GM21526 (cell line): ENCODE data around the gene NAXE.

Experiments used
- ATAC-seq: cut with Tn5 transposase; IDR thresholded peaks from one replicate; pipeline ENCODE4 v1.9.1; 2021; ENCODE audit warnings: moderate library complexity; ENCODE audit not compliant: unreplicated experiment, low FRiP score

NAXE gene

DNA sequence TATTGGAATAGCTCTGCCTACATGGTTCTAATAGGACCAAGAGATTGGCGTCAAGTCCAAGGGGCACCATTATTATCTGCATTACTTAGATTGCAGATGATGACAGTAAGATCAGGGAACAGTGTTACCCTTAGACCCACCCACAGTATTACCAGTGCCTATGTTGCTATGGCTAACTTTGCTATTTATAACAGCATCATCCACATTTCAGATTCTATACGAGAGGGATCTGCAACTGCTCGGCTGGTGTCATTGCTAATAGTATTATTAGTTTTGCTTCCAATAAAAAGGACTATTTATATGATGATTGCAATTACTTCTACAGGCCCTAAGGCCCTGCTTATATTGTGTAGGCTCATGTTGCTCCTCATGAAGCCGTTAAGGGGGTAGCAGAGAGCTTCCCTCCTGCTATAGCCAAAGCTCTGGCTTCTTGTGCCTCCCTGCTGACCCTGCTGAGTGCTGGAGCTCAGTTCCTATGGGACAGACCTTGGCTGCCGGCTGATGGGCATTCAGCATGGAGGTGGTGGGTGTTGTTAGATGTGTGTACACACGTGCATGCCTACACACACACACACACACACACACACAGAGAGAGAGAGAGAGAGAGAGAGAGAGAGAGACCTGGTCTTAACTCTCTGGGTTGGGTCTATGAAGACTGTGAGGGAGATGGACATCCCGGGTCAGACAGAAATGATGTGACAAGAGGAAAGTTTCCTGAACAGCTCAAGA lies 51.6 kb downstream of the NAXE start:
- ATAC-seq = no peak

DNA sequence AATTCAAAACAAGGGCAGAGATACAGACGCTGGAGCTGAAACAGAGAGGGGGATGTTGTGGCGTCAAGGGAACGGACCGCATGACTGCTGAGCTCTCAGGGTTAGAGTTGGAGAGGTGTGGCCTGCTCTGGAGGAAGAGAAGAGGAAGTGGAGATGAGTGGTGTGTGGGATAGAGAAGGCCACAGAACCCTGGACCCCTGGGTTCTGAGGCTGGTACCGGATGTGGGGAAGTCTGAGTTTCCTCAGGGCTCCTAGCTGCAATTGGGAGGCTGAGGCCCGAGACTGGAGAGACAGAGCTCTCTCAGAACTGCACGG lies 52.2 kb downstream of the NAXE start:
- no peak for ATAC-seq
